NCI-H524 (cell line): ENCODE data around the gene RAP1GAP2.
A peak's percentile ranks its signal among the peaks of the same experiment; 100 is the strongest.
"Not testable (repeated sequence)": the region's sequence is repeated elsewhere in the genome, so short reads cannot be mapped to it uniquely, and the experiment has no call there.

Experiments used
- DNase-seq, 2 experiments: peaks; one replicate each; lab custom pipeline; 2025; lab: John Stamatoyannopoulos, UW

The RAP1GAP2 gene

DNA sequence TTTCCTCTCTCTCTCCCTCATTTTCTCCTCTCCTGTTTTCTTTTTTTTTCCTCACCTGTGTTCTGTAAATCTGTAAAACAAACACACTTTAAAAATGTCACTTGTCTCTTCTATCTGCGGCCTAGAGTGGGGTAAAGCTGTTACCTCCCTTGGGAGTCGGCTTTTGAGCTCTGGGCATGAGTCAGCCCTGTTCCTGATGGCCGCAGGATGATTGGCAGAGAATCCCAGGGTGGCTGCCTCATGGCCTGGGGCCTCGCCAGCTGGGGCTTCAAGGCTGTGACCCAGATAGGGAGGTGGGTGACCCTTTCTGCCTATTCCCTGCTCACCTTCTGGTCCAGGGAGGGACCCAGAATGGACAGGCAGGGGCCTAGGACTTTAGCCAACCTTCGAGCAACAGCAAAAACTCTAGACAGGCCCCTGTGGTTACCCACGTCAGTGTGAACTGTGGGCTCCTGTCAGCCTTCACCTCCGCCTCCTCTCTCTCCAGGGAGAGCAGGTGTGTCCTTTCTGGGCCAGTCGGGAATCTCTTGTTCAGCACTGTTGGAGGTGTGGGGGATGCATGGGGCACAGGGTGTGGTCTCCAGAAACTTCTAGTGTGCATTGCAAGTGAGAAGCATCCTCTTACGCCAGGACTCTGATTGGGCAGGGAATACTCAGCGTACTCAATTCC, 87.4 kb downstream of the RAP1GAP2 start:
- DNase-seq: peak; percentile 75 to 81

DNA sequence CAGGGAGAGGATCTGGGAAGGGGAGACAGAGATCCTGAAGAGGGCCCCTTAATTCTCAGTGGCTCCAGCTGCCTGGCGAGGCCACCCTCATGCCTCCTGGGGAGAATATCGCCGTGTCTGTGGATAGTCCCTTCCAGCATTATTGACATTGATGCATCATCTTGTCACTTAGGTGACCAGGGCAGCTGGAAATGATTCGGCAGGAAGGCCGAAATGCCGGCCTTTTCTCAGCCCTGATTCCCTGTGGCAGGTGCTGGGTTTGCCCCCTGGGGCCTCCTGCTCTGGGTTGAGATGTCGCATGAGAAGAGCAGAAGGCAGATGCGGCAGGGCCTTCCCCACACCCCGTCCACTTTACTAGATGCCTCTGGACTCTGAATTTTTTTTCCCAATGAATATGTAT, 89.5 kb downstream of the RAP1GAP2 start:
- peak; percentile 40 to 60 for DNase-seq

DNA sequence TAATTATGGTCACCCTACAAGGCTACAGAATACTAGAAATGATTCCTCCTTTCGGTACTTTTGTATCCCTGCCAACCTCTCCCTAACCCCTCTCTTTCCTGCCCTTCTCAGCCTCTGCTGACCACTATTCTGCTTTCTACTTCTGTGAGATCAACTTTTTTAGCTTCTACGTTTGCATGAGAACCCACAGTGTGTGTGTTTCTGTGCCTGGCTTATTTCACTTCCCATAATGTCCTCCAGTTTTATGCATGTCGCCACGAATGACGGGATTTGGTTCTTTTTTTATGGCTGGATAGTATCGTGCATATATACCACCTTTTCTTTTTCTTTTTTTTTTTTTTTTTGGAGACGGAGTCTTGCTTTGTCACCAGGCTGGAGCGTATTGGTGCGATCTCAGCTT, 92.1 kb downstream of the RAP1GAP2 start:
- DNase-seq: no peak

DNA sequence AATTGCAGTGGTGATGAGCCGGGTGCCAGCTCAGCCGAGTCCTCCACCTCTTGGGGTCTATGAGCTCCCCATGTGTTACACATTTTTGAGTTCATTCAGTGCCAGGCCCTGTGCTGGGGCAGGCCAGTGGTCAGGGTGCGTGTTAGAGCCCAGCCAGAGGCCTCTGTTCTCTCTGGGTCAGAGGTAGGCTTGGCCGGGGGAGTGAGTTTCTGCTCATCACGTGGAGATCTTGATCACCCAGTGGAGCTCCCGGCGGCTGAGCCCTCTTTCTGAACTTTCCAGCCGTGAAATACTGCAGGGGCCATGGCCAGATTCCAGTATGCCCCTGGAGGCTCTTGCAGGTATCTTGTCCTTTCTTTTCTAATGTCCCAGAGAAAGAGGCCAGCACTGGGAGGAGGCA, 93.0 kb downstream of the RAP1GAP2 start:
- no peak for DNase-seq

DNA sequence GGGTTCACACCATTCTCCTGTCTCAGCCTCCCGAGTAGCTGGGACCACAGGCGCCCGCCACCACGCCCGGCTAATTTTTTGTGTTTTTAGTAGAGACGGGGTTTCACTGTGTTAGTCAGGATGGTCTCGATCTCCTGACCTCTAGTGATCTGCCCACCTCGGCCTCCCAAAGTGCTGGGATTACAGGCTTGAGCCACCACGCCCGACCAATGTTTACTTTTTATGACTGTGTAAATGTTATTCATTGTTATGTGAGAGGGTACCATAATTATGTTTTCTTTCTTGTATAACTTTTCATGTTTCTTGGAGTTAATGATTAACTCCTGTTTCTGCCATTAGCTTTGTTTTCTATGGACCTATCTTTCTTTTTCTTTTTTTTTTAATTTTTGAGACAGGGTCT, 94.5 kb downstream of the RAP1GAP2 start:
- DNase-seq: not testable (repeated sequence)

DNA sequence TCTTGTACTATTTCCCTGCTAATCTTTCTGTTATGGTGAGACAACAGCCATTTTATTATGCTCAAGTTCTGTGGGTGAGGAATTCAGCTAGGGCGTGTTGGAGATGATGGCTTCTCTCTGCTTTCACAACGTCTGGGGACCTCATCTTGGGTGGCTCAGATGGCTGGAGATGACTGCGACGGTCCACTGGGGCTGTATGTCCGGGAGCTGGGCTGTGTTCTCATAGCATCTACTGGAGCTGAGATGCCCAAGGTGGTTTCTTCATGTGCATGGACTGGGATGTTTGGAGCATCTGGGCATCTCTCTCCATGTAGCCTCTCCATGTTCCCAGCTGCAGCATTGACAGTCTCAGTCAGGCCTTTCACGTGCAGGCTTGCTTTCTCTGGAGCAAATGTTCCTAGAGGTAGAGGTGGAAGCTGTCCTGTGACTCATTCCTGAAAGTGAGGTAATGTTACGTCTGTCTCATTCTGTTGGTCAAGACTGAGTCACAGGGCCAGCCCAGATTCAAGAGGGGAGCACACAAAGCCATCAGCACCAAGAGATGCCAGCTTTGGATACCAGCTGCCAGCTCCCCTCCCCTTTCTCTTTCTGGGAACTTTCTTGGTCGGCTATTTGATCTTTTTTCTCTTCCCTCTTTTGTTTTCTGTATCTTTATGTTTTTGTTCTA, 96.2 kb downstream of the RAP1GAP2 start:
- no peak for DNase-seq

DNA sequence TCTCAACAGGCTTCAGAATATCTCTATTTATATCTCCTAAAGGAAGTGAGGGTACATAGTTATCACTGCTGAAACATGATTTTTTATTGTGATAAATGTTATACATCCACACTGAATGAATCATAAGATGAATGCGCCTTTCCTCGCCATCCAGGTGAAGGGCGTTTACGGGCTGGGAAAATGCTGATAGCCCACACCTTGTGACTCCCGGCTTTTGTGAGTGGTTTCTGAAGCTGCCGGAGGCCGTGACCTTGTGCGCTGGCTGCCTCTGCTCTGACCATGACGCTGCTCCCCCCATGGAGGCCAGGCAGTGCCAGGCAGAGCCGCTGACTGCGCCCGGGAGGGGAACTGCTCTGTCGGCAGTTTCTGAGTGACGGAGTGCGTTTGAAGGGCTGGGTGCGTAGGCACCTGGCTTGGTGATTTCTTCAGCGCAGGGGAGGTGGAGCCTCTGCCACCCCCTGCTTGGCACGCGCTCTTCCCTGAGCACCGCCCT, 97.2 kb downstream of the RAP1GAP2 start:
- DNase-seq: no peak

DNA sequence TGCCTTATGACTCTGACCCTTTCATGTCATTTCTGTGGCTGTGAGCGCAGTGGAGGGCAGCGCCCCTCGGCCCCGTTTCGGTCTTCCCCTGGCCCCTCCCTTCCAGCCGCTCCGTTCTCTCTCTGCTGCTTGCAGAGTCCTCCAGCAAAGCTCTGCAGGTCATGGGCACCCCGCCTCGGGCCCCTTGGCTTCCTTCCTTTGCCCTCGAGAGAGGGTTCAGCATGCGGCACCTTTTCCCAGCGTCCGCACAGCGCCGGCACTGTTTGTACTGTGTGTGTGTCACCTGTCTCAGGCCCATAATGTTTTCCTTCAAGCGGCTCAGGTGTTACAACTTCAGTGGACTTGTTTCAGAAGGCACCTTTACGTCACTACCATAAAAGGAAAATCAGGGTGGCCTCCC, 98.5 kb downstream of the RAP1GAP2 start:
- DNase-seq: no peak

DNA sequence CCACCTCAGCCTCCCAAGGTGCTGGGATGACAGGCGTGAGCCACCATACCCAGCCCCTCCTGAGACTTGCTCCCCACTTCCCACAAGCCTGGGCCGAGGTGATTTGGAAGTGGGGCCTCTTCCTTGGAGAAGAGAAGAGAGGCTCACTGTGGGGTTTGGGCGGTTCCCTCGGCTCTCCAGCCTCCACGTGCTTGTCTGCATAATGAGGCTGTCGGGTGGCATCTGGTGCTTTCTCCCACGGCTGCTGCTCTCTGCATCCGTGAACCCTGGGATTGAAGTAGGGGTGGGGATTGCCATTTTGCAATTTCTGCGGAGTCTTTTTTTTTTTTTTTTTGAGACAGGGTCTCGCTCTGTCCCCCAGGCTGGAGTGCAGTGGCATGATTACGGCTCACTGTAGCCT, 101.4 kb downstream of the RAP1GAP2 start:
- peak; percentile 26 to 57 for DNase-seq

DNA sequence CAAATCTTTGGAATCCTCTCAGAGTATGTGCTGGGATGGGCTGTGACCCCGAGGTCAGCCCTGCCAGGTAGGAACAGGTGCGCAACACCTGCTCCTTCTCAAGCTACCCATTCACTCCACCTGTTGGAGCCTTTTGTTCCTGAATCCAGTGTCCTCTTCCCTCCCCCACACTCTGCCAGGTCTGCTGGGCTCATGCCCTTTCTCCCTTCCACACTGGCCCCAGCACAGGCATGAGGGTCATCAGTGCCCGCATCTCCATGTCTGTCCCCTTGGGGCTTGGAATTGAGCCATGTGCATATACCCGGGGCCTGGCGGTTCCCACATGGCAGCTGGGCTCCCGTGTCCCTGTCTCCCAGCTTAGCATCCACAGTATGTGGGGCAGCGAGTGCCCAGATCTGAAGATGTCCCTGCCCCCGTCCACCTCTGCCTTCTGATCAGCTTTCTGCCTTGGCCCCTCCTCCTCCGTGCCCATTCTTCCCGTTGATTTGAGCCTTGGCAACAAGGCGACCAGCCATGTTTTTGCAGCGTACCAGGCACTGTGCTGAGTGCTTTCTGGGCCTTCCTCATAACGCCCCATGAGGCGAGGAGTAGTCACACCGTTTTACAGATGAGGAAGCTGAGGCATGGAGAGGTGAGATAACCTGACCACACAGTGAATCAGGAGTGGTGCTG, 102.2 kb downstream of the RAP1GAP2 start:
- peak in 1 of 2 experiments; percentile 18 for DNase-seq

DNA sequence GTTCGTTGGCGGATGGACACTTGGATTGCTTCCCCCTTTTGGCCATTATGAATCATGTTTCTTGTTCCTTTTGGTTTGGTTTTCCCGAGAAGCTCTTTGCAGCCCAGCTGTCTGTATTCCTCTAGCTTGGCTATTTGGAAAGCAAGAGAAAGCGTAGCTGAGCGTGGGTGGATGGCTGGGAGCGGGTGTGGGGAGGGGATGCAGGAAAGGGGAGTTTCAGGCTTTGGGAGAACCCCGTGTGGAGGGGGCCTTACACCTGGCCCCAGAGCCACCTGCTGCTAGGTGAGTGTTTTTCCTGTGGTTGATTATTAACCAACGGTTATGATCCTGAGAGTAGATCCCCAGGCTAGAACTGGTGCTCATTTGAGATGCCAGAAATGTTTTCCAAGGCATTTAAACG, 103.7 kb downstream of the RAP1GAP2 start:
- no peak for DNase-seq

DNA sequence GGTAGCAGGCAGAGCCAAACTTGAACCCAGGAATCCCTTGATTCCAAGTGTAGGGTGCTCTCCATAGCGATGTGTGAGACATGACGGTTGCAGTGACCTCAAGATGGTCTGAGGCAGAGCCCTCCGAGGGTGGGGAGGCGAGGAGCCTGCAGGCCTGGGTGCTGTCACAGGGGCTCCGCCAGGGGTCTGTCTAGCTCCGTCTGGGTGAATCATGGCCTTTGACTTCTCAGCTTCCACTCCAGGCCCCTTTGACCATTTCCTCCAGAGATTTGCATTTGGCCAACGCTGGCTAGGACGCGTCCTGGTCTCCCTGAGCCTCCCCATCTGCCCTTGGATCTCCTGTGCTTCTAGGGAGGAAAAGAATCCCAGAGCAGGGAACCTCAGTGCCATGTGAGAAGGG, 104.6 kb downstream of the RAP1GAP2 start:
- DNase-seq: no peak

DNA sequence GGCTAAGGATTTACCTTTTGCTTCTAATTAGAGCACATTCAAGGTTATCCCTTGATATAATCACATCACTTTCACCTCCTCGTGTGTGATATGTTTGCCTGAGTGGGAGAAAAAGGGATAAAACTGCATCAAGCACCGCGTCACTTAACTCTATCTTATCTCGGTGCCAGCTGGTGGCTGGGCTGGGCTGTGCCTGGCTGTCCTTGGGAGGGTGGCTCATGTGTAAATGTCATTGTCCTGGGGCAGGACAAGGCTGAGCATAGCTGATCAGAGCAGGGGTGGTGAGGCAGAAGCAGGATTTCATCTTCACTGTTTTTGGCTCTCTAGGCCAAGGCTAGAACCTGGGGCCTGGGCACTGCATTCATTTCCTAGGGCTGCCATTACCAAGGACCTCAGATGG, 105.3 kb downstream of the RAP1GAP2 start:
- peak; percentile 29 to 31 for DNase-seq

DNA sequence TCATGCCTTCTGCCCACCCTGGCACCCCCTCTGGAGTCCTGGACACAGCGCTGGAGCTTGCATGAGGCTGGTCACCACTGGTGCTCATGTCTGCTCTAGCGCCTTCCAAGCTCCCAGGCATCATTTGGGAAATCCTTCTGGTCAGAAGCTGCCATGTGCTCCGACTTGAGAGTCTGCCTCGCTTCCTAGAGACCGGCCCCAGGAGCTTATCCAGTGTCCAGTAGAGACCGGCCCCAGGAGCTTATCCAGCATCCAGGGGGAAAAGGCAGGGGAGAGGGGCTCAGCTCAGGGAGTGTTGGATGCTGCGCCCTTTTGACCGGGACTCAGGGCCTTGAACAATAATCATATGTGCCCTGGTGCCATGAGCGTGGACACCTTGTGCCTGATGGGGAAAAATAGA, 106.3 kb downstream of the RAP1GAP2 start:
- no peak for DNase-seq

DNA sequence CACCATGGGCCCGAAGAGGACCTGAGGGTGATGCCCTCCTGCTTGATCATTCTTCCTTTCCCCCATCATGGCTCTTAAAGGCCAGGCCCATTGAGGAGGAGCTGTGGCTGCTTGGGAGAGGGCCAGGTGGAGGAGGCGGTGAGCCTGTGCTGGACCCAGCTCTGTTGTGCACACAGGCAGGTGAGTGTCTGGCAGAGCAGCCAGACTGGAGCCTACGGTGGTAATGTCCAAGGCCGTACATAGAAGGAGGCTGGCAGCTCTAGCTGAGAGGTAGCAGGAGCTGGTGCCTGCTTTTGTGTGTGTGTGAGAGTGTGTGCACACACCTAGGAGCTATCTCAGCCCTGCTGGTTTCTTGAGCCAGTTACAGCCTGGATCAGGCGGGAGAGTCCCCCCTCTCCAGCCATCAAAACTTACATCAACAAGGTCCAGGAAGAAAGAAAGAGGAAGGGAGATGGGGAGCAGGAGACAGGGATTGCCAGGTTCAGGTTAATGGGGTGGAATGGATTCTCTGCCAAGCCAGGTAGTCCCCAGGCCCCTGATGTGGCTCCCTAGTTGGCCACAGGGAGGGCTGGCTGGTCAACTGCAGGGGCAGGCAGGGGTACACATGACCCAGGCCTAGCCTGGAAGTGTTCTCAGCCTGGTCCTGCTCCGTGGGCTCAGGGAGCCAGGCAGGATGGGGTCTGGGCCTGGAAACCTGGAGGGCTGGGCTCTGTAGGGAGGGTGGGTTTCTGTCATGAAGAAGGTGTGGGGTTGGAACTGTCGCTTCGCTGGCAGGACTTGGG, 107.1 kb downstream of the RAP1GAP2 start:
- DNase-seq: peak in 1 of 2 experiments; percentile 12

DNA sequence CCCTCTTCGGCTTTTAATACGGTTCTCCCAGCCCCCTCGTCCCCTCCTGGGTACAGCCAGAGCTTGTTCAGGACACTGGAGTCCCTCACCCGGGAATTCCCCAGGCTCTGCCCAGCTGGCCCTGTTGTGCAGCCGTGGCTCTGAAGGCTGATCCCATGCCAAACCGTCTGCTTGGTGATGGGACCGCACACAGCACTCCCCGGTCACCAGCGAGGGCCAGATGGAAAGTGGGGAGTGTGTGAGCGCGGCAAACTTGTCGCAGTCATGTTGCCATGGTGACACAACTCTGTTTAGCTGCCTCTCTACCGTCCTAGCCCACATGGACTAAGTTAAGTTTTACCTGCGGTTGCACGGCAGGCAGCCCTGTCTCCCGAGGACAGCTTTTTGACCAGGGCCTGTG, 107.9 kb downstream of the RAP1GAP2 start:
- peak; percentile 82 to 95 for DNase-seq

DNA sequence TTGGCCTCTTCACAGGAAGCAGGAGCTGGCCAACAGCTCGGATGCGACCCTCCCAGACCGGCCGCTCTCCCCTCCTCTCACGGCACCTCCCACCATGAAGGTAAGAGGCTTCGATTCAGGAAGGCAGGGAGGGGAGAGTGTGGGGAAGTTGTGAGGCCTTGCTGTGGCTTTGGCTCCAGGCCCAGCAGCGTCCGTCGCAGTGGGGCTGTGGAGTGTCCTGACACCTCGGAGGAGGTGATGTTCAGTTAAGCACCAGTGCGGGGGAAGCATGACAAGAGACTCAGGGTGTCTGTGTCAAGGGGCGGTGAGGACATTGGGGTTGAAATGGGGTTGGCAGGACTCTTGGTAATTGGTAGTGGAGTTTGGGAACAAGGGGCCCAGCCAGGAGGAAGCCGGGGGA, 109.0 kb downstream of the RAP1GAP2 start:
- DNase-seq: no peak

DNA sequence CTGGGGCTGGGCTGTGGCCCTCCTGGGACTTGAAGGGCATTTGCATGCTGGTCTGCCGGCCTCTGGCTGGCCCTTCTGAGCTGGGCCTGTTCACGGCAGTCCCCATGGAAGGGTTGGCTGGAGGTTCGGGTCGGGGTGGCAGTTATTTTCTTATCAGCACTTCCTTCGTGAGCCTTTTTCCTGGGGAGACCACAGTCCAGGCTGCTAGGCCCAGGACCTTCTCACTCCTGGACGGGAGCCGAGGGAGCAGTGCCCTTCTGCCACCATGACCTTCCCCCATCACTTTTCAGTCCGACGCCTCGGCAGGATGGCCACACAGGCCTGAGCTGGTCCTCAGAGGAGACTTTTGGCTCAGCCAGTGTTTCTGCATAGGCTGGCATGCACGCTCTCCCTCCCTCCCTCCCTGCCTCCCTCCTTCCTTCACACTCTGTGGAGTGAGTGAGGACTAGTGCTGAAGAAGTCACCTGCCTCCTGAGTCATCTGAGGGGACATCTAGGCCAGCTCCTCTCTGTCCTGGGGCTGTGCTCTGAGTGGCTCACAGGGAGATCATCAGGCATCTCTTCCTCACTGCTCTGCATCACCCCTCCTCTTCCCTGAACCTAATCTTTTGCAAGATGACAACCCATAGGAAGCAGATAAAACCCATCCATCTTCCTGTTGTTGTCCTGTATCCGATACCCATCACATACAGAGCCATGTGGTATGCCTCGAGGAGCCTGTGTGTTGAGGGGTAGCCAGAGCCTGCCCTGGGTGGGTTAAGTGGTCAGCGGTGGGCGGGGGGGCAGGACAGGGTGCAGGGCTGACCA, 109.7 kb downstream of the RAP1GAP2 start:
- DNase-seq: no peak

DNA sequence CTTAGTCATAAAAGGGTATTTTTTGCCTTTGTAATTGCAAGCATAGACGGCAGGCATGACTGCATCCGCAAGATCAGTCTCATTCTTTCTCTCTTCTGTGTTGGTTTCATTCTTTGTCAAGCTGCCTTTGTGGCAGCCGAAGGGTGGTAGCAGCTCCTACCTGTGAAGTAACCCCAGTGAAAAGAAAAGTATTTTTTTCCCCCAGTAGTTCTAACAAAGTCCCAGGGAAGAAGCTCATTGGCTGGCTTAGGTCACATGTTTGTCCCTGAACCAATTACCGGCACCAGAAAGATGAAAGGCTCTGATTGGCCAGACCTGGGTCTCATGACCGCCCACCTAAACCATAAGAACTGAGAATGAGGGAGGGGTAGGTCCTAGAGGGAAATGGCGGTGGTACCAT, 110.7 kb downstream of the RAP1GAP2 start:
- peak in 1 of 2 experiments; percentile 5 for DNase-seq

DNA sequence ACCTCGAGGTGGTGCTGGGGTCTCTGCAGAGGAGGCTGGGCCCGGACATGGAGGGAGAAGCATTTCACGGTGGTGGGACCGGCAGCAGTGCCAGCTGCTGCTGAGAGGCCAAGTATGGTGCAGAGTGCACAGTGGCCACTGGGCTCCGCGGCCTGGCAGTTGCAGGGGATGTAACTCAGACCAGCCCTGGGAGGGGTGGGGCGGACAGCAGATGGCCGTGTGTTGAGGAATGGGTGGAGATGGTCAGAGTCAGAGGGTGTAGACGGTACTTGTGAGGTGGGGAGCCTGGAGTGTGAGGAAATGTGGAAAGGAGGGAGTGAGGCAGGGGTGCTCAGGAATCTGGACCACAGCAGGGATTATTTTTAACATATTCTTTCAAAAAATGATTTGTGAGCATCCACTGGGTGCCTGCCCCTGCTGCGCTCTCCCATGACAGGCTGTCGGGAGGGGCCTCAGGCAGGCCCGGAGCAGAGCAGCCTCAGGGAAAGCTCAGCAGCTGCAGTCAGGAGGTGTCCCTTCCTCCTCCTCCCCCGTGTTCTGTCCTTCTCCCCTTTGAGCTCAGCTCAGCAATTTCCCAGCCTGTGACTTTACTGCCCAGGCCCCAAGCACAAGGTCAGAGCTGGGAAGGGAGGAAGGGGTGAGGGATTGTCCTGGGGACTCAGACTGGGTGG, 113.1 kb downstream of the RAP1GAP2 start:
- DNase-seq: peak; percentile 51 to 59

DNA sequence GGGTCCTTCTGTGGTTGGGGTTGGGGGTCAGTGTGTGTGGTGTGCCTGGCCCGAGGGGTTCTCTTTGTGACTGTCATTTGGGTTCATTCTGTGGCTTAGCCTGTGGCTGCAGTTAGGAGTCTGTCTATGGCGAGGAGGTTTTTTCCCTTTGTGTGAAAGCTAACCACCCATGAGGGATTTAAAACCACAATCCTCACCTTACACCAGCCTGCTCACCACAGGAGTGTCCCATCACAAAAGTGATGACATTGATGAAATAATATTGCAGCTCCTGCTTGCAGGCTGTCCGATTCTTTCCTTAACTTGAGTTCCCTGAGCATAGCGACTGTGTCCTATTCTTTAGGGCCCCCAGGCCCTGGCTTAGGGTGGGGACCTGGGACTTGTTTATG, 113.6 kb downstream of the RAP1GAP2 start:
- DNase-seq: no peak
